Stimulated activated naive CD8-positive, alpha-beta T cell treated with anti-CD3 and anti-CD28 coated beads, Interleukin-15, Interleukin-2, amounts not matched to agents 100 ng/mL and 50 ng/mL, for 24 hours (primary cell): ENCODE results near the gene GJC2.
"Not testable (repeated sequence)": the region's sequence is repeated elsewhere in the genome, so short reads cannot be mapped to it uniquely, and the experiment has no call there.

ENCODE experiments used
- H3K27ac Mint-ChIP-seq: one replicate; pipeline ENCODE4 v1.8.0; 2021; ENCODE audit warnings: mild to moderate bottlenecking, mixed read lengths
- H3K27me3 Mint-ChIP-seq: one replicate; pipeline ENCODE4 v1.8.0; 2021; ENCODE audit warnings: mixed read lengths
- H3K36me3 Mint-ChIP-seq: one replicate; pipeline ENCODE4 v1.8.0; 2021; ENCODE audit warnings: low read depth, mixed read lengths
- H3K4me1 Mint-ChIP-seq: one replicate; pipeline ENCODE4 v1.8.0; 2021; ENCODE audit warnings: low read depth, mixed read lengths
- H3K4me3 Mint-ChIP-seq: one replicate; pipeline ENCODE4 v1.8.0; 2021; ENCODE audit warnings: mild to moderate bottlenecking, mixed read lengths
- H3K9me3 Mint-ChIP-seq: one replicate; pipeline ENCODE4 v1.8.0; 2021; ENCODE audit warnings: mixed read lengths

Gene GJC2

GRCh38 chr1:228176024-228176395 lies 26.3 kb downstream of the GJC2 start:
- no peak overlapping the region for H3K4me3 Mint-ChIP-seq
- H3K27ac Mint-ChIP-seq: no peak overlapping the region
- no peaks in the 10 kb centered on the region for H3K9me3 Mint-ChIP-seq
- H3K36me3 Mint-ChIP-seq: no peaks in the 10 kb centered on the region
- H3K27me3 Mint-ChIP-seq: no peaks in the 10 kb centered on the region
- no peaks in the 10 kb centered on the region for H3K4me1 Mint-ChIP-seq

GRCh38 chr1:228176461-228177182 lies 26.9 kb downstream of the GJC2 start:
- Mint-ChIP-seq H3K27me3 (no peaks in the 10 kb centered on the region), H3K36me3 (no peaks in the 10 kb centered on the region), H3K4me3 (no peak overlapping the region), H3K27ac (no peak overlapping the region), H3K9me3 (no peaks in the 10 kb centered on the region), H3K4me1 (no peaks in the 10 kb centered on the region)

- Mint-ChIP-seq H3K9me3 (no peaks in the 10 kb centered on the region), H3K27me3 (no peaks in the 10 kb centered on the region), H3K36me3 (no peaks in the 10 kb centered on the region), H3K4me3 (no peak overlapping the region), H3K27ac (no peak overlapping the region), H3K4me1 (no peaks in the 10 kb centered on the region)
Observed at GRCh38 chr1:228177183-228177475, 27.4 kb downstream of the GJC2 start.

DNA sequence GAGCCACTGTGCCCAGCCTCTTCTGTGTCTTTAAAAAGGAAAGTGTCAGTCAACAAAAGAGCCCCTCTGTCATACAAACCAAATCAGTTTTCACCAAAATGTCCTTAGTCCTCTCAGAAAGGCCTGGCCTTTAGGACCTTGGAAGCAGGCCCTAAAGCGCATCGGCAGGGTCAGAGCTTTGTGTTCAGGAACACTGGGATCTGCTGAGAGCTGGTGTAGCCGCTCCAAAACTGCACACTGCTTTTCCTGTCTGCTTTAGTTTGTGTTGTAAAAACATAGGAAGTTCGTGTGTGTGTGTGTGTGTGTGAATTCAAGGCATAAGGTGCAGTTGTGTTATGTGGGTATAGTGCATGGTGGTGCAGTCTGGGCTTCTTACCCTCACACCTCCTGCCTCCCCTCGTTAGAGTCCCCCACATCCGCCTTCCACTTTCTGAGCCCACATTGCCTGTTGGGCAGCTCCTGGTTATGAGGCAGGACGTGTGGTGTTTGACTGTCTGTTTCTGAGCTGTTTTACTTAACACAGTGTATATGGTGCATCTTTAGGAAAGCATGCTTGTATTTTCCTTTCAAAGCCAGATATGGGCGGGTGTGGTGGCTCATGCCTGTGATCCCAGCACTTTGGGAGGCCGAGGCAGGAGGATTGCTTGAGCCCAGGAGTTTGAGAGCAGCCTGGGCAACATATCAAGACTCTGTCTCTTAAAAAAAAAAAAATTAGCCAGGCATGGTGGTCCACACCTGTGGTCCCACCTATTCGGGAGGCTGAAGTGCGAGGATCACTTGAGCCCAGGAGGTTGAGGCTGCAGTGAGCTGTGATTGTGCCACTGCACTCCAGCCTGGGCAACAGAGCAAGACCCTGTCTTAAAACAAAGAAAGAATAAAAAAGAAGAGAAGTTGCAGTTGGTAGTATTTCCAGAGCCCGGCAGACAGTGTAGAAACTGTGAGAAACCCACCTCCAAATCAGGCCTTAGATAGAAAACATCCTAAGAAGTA lies 28.3 kb downstream of the GJC2 start:
- H3K9me3 Mint-ChIP-seq: no peaks in the 10 kb centered on the region
- no peaks in the 10 kb centered on the region for H3K36me3 Mint-ChIP-seq
- H3K27ac Mint-ChIP-seq: no peak overlapping the region
- H3K4me3 Mint-ChIP-seq: no peak overlapping the region
- H3K4me1 Mint-ChIP-seq: no peaks in the 10 kb centered on the region
- no peaks in the 10 kb centered on the region for H3K27me3 Mint-ChIP-seq

GRCh38 chr1:228178737-228179684 lies 29.3 kb downstream of the GJC2 start:
- Mint-ChIP-seq H3K27ac (no peak overlapping the region), H3K9me3 (no peaks in the 10 kb centered on the region), H3K36me3 (no peaks in the 10 kb centered on the region), H3K4me1 (no peaks in the 10 kb centered on the region), H3K27me3 (no peaks in the 10 kb centered on the region), H3K4me3 (no peak overlapping the region)

GRCh38 chr1:228180271-228180958 lies 30.7 kb downstream of the GJC2 start:
- no peaks in the 10 kb centered on the region for H3K27me3 Mint-ChIP-seq
- H3K9me3 Mint-ChIP-seq: no peaks in the 10 kb centered on the region
- H3K4me3 Mint-ChIP-seq: no peak overlapping the region
- no peak overlapping the region for H3K27ac Mint-ChIP-seq
- peaks cover 4% of the 10 kb centered on the region for H3K4me1 Mint-ChIP-seq
- no peaks in the 10 kb centered on the region for H3K36me3 Mint-ChIP-seq

- Mint-ChIP-seq H3K27me3 (no peaks in the 10 kb centered on the region), H3K4me3 (no peak overlapping the region), H3K9me3 (no peaks in the 10 kb centered on the region), H3K4me1 (peaks cover 11% of the 10 kb centered on the region), H3K27ac (no peak overlapping the region), H3K36me3 (no peaks in the 10 kb centered on the region)
Observed at GRCh38 chr1:228180959-228181644, 31.4 kb downstream of the GJC2 start.

- Mint-ChIP-seq H3K27ac (no peak overlapping the region), H3K4me1 (peaks cover 11% of the 10 kb centered on the region), H3K9me3 (no peaks in the 10 kb centered on the region), H3K27me3 (no peaks in the 10 kb centered on the region), H3K36me3 (no peaks in the 10 kb centered on the region), H3K4me3 (no peak overlapping the region)
Observed at GRCh38 chr1:228181645-228182034, 31.9 kb downstream of the GJC2 start.

DNA sequence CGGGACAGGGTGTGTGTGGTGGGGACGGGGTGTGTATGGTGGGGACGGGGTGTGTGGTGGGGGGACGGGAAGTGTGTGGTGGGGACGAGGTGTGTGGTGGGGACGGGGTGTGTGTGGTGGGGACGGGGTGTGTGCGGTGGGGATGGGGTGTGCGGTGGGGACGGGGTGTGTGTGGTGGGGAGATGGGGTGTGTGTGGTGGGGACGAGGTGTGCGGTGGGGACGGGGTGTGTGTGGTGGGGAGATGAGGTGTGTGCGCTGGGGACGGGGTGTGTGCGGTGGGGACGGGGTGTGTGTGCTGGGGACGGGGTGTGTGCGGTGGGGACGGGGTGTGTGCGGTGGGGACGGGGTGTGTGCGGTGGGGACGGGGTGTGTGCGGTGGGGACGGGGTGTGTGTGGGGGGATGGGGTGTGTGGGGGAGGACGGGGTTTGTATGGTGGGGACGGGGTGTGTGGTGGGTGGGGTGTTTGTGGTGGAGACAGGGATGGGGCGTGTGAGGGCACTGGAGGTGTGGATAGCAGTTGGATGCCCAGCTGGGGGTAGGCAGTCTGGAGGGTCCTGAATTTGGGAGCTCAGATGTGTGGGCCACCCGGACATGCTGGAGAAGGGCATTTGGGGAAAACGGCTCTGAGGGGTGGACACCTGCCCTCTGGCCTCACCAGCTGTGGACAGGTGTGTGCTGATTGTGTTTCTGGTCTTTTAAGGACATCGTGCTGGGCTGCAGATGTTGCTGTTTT lies 32.7 kb downstream of the GJC2 start:
- no peak overlapping the region for H3K27ac Mint-ChIP-seq
- H3K27me3 Mint-ChIP-seq: no peaks in the 10 kb centered on the region
- peaks cover 11% of the 10 kb centered on the region for H3K4me1 Mint-ChIP-seq
- H3K4me3 Mint-ChIP-seq: no peak overlapping the region
- no peaks in the 10 kb centered on the region for H3K9me3 Mint-ChIP-seq
- H3K36me3 Mint-ChIP-seq: no peaks in the 10 kb centered on the region

- Mint-ChIP-seq H3K9me3 (no peaks in the 10 kb centered on the region), H3K27ac (no peak overlapping the region), H3K36me3 (no peaks in the 10 kb centered on the region), H3K4me1 (peaks cover 11% of the 10 kb centered on the region), H3K4me3 (no peak overlapping the region), H3K27me3 (no peaks in the 10 kb centered on the region)
Observed at GRCh38 chr1:228184152-228184551, 34.4 kb downstream of the GJC2 start.

GRCh38 chr1:228185641-228185965 lies 35.9 kb downstream of the GJC2 start:
- Mint-ChIP-seq H3K4me1 (peaks cover 11% of the 10 kb centered on the region), H3K27ac (peak overlapping the region; percentile 46), H3K9me3 (no peaks in the 10 kb centered on the region), H3K27me3 (no peaks in the 10 kb centered on the region), H3K4me3 (no peak overlapping the region), H3K36me3 (no peaks in the 10 kb centered on the region)

DNA sequence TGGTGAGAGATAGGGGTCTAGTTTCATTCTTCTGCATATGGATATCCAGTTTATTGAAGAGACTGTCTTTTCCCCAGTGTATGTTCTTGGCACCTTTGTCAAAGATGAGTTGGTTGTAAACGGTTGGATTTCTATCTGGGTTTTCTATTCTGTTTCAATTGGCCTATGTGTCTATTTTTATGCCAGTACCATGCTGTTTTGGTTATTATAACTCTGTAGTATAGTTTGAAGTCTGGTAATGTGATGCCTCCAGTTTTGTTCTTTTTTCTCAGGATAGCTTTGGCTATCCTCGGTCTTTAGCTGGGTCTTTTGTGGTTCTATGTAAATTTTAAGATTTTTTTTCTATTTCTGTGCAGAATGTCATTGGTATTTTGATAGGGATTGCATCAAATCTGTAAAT lies 38.5 kb downstream of the GJC2 start:
- H3K4me3 Mint-ChIP-seq, H3K36me3 Mint-ChIP-seq, H3K27ac Mint-ChIP-seq, H3K27me3 Mint-ChIP-seq, H3K9me3 Mint-ChIP-seq: not testable (repeated sequence)
- H3K4me1 Mint-ChIP-seq: peaks cover 11% of the 10 kb centered on the region

DNA sequence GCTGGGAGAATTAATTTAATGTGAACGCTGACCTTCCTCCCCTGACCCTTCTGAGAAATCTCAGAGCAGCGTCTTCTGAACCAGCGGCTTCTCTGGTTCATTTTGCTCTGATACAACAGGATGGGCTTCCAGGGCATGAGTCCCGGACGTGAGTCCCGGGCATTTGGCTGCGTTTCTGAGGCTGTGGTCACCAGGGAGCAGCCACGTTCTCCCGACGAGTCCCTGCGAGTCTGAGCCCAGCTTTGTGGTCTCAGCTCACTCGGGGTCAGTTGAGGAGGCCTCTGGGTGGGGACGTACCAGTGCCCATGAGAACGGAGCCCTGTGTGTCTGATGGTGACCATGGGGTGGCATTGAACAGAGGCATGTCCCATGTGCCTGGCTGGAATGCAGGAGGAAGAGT lies 40.5 kb downstream of the GJC2 start:
- H3K4me3 Mint-ChIP-seq: no peak overlapping the region
- no peak overlapping the region for H3K27ac Mint-ChIP-seq
- H3K36me3 Mint-ChIP-seq: no peaks in the 10 kb centered on the region
- H3K4me1 Mint-ChIP-seq: peaks cover 9% of the 10 kb centered on the region
- no peaks in the 10 kb centered on the region for H3K27me3 Mint-ChIP-seq
- H3K9me3 Mint-ChIP-seq: no peaks in the 10 kb centered on the region
